ENCODE data around the gene TLX2. TPM values are rescaled to one million over a fixed set of nuclear protein-coding genes. Genes with fewer than 3 reads are reported as not detected.
"Not testable (repeated sequence)": the region's sequence is repeated elsewhere in the genome, so short reads cannot be mapped to it uniquely, and the experiment has no call there.

TLX2 gene
- not detected for total RNA-seq
- long read RNA-seq: 0 reads

- intact Hi-C loops (cut with DNase I): no loop called here
- no peak for DNase-seq
- ATAC-seq: no peak
Observed at GRCh38 chr2:74514368-74515270, at the start of gene TLX2. Gene TLX2 (plus strand): TSS chr2:74514450. CDS start chr2:74514807, 357 bp downstream.

GRCh38 chr2:74470742-74471141 is 43.5 kb upstream of the TLX2 start:
- intact Hi-C loops (cut with DNase I); ATAC-seq; DNase-seq: not testable (repeated sequence)

GRCh38 chr2:74471332-74472065 is 42.8 kb upstream of the TLX2 start:
- ATAC-seq (no peak), DNase-seq (no peak)
- intact Hi-C loops (cut with DNase I): no loop called here

GRCh38 chr2:74472086-74472944 is 41.9 kb upstream of the TLX2 start, which contains the start of gene MRPL53:
Gene MRPL53 (minus strand): TSS chr2:74472680. CDS start chr2:74472660, 20 bp downstream.
- intact Hi-C loops (cut with DNase I): no loop called here
- ATAC-seq (peak; percentile 96 to 98), DNase-seq (peak; percentile 95)

GRCh38 chr2:74472945-74473258 is 41.3 kb upstream of the TLX2 start:
- peak in 1 of 2 donors; percentile 9 for ATAC-seq
- intact Hi-C loops (cut with DNase I): no loop called here
- DNase-seq: no peak

- DNase-seq (no peak), ATAC-seq (no peak)
- intact Hi-C loops (cut with DNase I): no loop called here
Observed at GRCh38 chr2:74474481-74474880, 39.8 kb upstream of the TLX2 start.

GRCh38 chr2:74474899-74475298 is 39.4 kb upstream of the TLX2 start:
- no peak for DNase-seq
- ATAC-seq: no peak
- intact Hi-C loops (cut with DNase I): no loop called here

GRCh38 chr2:74481431-74481830 is 32.8 kb upstream of the TLX2 start:
- no peak for ATAC-seq
- no peak for DNase-seq
- intact Hi-C loops (cut with DNase I): loop anchor here in 1 of 2 donors (10.0 kb wide), 1 partner anchor 103 kb away; no protein-coding TSS in a partner anchor

- ATAC-seq (peak; percentile 71 to 75), DNase-seq (peak; percentile 74)
- intact Hi-C loops (cut with DNase I): loop anchor here (2.0 to 10.0 kb wide), 2 partner anchors 103 to 105 kb away; no protein-coding TSS in a partner anchor
Observed at GRCh38 chr2:74481961-74482800, 32.1 kb upstream of the TLX2 start.

GRCh38 chr2:74482801-74483674 is 31.2 kb upstream of the TLX2 start, which contains the start of the genes CCDC142 and TTC31:
Gene CCDC142 (minus strand): TSS chr2:74482998. CDS start chr2:74482837, 161 bp downstream.
Gene TTC31 (plus strand): TSS chr2:74483081. CDS start chr2:74483096, 15 bp downstream.
- intact Hi-C loops (cut with DNase I): loop anchor here (2.0 to 10.0 kb wide), 2 partner anchors 102 to 104 kb away; no protein-coding TSS in a partner anchor
- DNase-seq: peak; percentile 97
- ATAC-seq: peak; percentile 98 to 99

GRCh38 chr2:74483675-74484164 is 30.5 kb upstream of the TLX2 start:
- intact Hi-C loops (cut with DNase I): loop anchor here (2.0 to 10.0 kb wide), 2 partner anchors 101 to 103 kb away; no protein-coding TSS in a partner anchor
- DNase-seq, ATAC-seq: not testable (repeated sequence)

- ATAC-seq: no peak
- DNase-seq: no peak
- intact Hi-C loops (cut with DNase I): loop anchor here in 1 of 2 donors (10.0 kb wide), 1 partner anchor 99 kb away; no protein-coding TSS in a partner anchor
Observed at GRCh38 chr2:74486141-74486540, 28.1 kb upstream of the TLX2 start.

GRCh38 chr2:74488643-74489481 is 25.4 kb upstream of the TLX2 start:
- intact Hi-C loops (cut with DNase I): loop anchor here in 1 of 2 donors (10.0 kb wide), 1 partner anchor 96 kb away; no protein-coding TSS in a partner anchor
- ATAC-seq (no peak), DNase-seq (no peak)

GRCh38 chr2:74489906-74490305 is 24.3 kb upstream of the TLX2 start:
- intact Hi-C loops (cut with DNase I): loop anchor here in 1 of 2 donors (10.0 kb wide), 1 partner anchor 95 kb away; no protein-coding TSS in a partner anchor
- DNase-seq: no peak

More at GRCh38 chr2:74489906-74490305, 24.3 kb upstream of the TLX2 start:
- no peak for ATAC-seq
